A549 (cell line): Measurements from ENCODE around the gene NUDT7.

Experiments used
- CTCF ChIP-seq: fragments of >200 bp; sonication (Bioruptor Twin); formaldehyde crosslinking; IDR thresholded peaks from 3 replicates; pipeline ENCODE4 v1.5.1; 2016
- EP300 ChIP-seq, 2 experiments: fragments of >200 bp; sonication (Bioruptor Twin); formaldehyde crosslinking; IDR thresholded peaks; 2 replicates in 1 of 2; 3 replicates in 1 of 2; pipeline ENCODE4 v1.6.1; 2016 to 2017
- KDM5A ChIP-seq: fragments of 200-600 bp; sonication (generic); IDR thresholded peaks from 2 replicates; pipeline ENCODE4 v1.6.1; 2016; ENCODE audit warnings: antibody characterized with exemption, mild to moderate bottlenecking
- MAFK ChIP-seq: fragments of 450-650 bp; IDR thresholded peaks from 2 replicates; pipeline ENCODE4 v1.6.1; 2014; ENCODE audit not compliant: partially characterized antibody
- MAX ChIP-seq: IDR thresholded peaks from 2 replicates; pipeline ENCODE4 v1.6.1; 2012
- MAZ ChIP-seq: fragments of 150-350 bp; IDR thresholded peaks from 2 replicates; pipeline ENCODE4 v1.6.1; 2014; ENCODE audit warnings: antibody characterized with exemption, low read depth, low read length, borderline replicate concordance
- PHF8 ChIP-seq: fragments of 200-600 bp; sonication (generic); IDR thresholded peaks from 2 replicates; pipeline ENCODE4 v1.6.1; 2016; ENCODE audit warnings: low read depth, mild to moderate bottlenecking, antibody characterized with exemption, moderate library complexity, borderline replicate concordance
- POLR2A ChIP-seq: IDR thresholded peaks from 2 replicates; pipeline ENCODE4 v1.6.1; 2012; ENCODE audit warnings: mild to moderate bottlenecking, low read length
- POLR2AphosphoS2 ChIP-seq: conservative IDR thresholded peaks from 2 replicates; pipeline ENCODE4 v1.6.1; 2012; ENCODE audit warnings: low read length, improper control_type of control experiment, inconsistent platforms
- RAD21 ChIP-seq, 2 experiments: fragments of >200 bp in 1 of 2; sonication (Bioruptor Twin) in 1 of 2; formaldehyde crosslinking in 1 of 2; IDR thresholded peaks in 1 of 2; conservative IDR thresholded peaks in 1 of 2; 2 replicates in 1 of 2; 3 replicates in 1 of 2; pipeline ENCODE4 v1.6.1; 2012 to 2018; ENCODE audit warnings: inconsistent platforms in 1 of 2
- RARB ChIP-seq: fragments of 250-450 bp; sonication (Bioruptor Pico); IDR thresholded peaks from 2 replicates; pipeline ENCODE4 v1.8.0; 2021; ENCODE audit warnings: mild to moderate bottlenecking, moderate library complexity
- RCOR1 ChIP-seq: fragments of 150-350 bp; IDR thresholded peaks from 2 replicates; pipeline ENCODE4 v1.6.1; 2014; ENCODE audit warnings: antibody characterized with exemption, low read length, low read depth
- RFX5 ChIP-seq: fragments of 450-650 bp; IDR thresholded peaks from 2 replicates; pipeline ENCODE4 v1.7.1; 2014; ENCODE audit warnings: antibody characterized with exemption, mild to moderate bottlenecking, moderate library complexity
- SMC3 ChIP-seq: fragments of >200 bp; sonication (Bioruptor Twin); formaldehyde crosslinking; IDR thresholded peaks from 3 replicates; pipeline ENCODE4 v1.6.1; 2018; ENCODE audit warnings: inconsistent platforms

GRCh38 chr16:77684181-77684526 is 38.2 kb upstream of the NUDT7 start:
- TF ChIP-seq CTCF (no peak), POLR2A (no peak), SMC3 (no peak), RCOR1 (no peak), MAZ (no peak), RFX5 (no peak), EP300 (IDR thresholded peaks at IDR 0.05) (no peak), RAD21 (conservative IDR thresholded peaks at IDR 0.05 in 1 of 2, IDR thresholded peaks at IDR 0.05 in 1 of 2) (no peak), KDM5A (no peak), PHF8 (no peak), RARB (CRISPR knock-in tag) (no peak), MAFK (no peak), POLR2AphosphoS2 (no peak), MAX (no peak)
